GM23338 (cell line): Measurements from ENCODE around the gene HIVEP2. TPM values are rescaled to one million over a fixed set of nuclear protein-coding genes. Genes with fewer than 3 reads are reported as not detected.

Experiments
- ATAC-seq: fragments of 200-7000 bp; cut with Tn5 transposase; 3 replicates; pipeline ENCODE4 v1.9.1; 2020
- DNase-seq: peaks from one replicate; pipeline ENCODE4 v3.0.0-alpha.2; 2015; ENCODE audit warnings: low spot score
- H2AFZ ChIP-seq: fragments of 200-600 bp; sonication (generic); 2 replicates; pipeline ENCODE4 v1.8.0; 2016; ENCODE audit warnings: antibody characterized with exemption, mild to moderate bottlenecking, moderate library complexity
- H3F3A ChIP-seq: fragments of 200-600 bp; sonication (generic); replicated peaks from 2 replicates; pipeline ENCODE4 v1.8.0; 2017; ENCODE audit warnings: antibody characterized with exemption, mixed run types, low read depth
- H3K27ac ChIP-seq: fragments of 200-600 bp; sonication (generic); 2 replicates; pipeline ENCODE4 v1.6.1; 2016; ENCODE audit warnings: low read depth
- H3K27me3 ChIP-seq: fragments of 200-600 bp; sonication (generic); 2 replicates; pipeline ENCODE4 v1.8.0; 2016; ENCODE audit warnings: mild to moderate bottlenecking, mixed run types, moderate library complexity; ENCODE audit not compliant: insufficient read depth
- H3K36me3 ChIP-seq: fragments of 200-600 bp; sonication (generic); 2 replicates; pipeline ENCODE4 v1.8.0; 2016; ENCODE audit warnings: mild to moderate bottlenecking; ENCODE audit not compliant: insufficient read depth
- H3K4me1 ChIP-seq: fragments of 200-600 bp; sonication (generic); 2 replicates; pipeline ENCODE4 v1.8.0; 2016; ENCODE audit warnings: mild to moderate bottlenecking, moderate library complexity; ENCODE audit not compliant: insufficient read depth
- H3K4me2 ChIP-seq: fragments of 200-600 bp; sonication (generic); 2 replicates; pipeline ENCODE4 v1.7.1; 2017; ENCODE audit warnings: mixed run types
- H3K4me3 ChIP-seq: fragments of 200-600 bp; sonication (generic); 2 replicates; pipeline ENCODE4 v1.6.1; 2016; ENCODE audit warnings: mixed run types
- H3K79me2 ChIP-seq: fragments of 200-600 bp; sonication (generic); replicated peaks from 2 replicates; pipeline ENCODE4 v1.8.0; 2017; ENCODE audit warnings: mild to moderate bottlenecking; ENCODE audit not compliant: insufficient read depth
- H3K9me2 ChIP-seq: fragments of 200-600 bp; sonication (generic); 2 replicates; pipeline ENCODE4 v1.8.0; 2017; ENCODE audit not compliant: insufficient read depth
- H4K20me1 ChIP-seq: fragments of 200-600 bp; sonication (generic); replicated peaks from 2 replicates; pipeline ENCODE4 v1.8.0; 2017; ENCODE audit warnings: mild to moderate bottlenecking; ENCODE audit not compliant: insufficient read depth
- H3K27ac Mint-ChIP-seq: 2 replicates; pipeline ENCODE4 v1.8.0; 2020; ENCODE audit warnings: inconsistent platforms, mild to moderate bottlenecking, moderate library complexity, mixed read lengths
- H3K27me3 Mint-ChIP-seq: 3 replicates; pipeline ENCODE4 v1.8.0; 2022; ENCODE audit warnings: low read depth, mild to moderate bottlenecking, moderate library complexity, mixed read lengths, inconsistent platforms; ENCODE audit not compliant: insufficient read depth, poor library complexity
- H3K36me3 Mint-ChIP-seq: 3 replicates; pipeline ENCODE4 v1.8.0; 2021; ENCODE audit warnings: low read depth, mild to moderate bottlenecking, inconsistent platforms, moderate library complexity, mixed read lengths
- H3K4me1 Mint-ChIP-seq: 3 replicates; pipeline ENCODE4 v1.8.0; 2020; ENCODE audit warnings: mild to moderate bottlenecking, inconsistent platforms, mixed read lengths
- H3K4me3 Mint-ChIP-seq: 3 replicates; pipeline ENCODE4 v1.8.0; 2021; ENCODE audit warnings: moderate library complexity, mild to moderate bottlenecking, inconsistent platforms, mixed read lengths
- H3K9me3 Mint-ChIP-seq: 3 replicates; pipeline ENCODE4 v1.8.0; 2020; ENCODE audit warnings: moderate library complexity, mild to moderate bottlenecking, inconsistent platforms, mixed read lengths
- EZH2phosphoT487 ChIP-seq: fragments of 200-600 bp; sonication (generic); IDR thresholded peaks from one replicate; pipeline ENCODE4 v1.8.1; 2018; ENCODE audit warnings: antibody characterized with exemption; ENCODE audit not compliant: unreplicated experiment
- JUNB ChIP-seq: IDR thresholded peaks from one replicate; pipeline ENCODE4 v1.6.1; 2016; ENCODE audit warnings: antibody characterized with exemption; ENCODE audit not compliant: unreplicated experiment
- NANOG ChIP-seq: IDR thresholded peaks from 2 replicates; pipeline ENCODE4 v1.6.1; 2016; ENCODE audit warnings: antibody characterized with exemption, borderline replicate concordance
- POLR2AphosphoS5 ChIP-seq: IDR thresholded peaks from 2 replicates; pipeline ENCODE4 v1.6.1; 2016; ENCODE audit warnings: antibody characterized with exemption, low read depth
- STAT1 ChIP-seq: IDR thresholded peaks from one replicate; pipeline ENCODE4 v1.6.1; 2016; ENCODE audit warnings: antibody characterized with exemption; ENCODE audit not compliant: unreplicated experiment
- ZNF114 ChIP-seq: fragments of 250-450 bp; sonication (Bioruptor Pico); IDR thresholded peaks from 2 replicates; pipeline ENCODE4 v1.5.0; 2020; ENCODE audit warnings: mild to moderate bottlenecking, moderate library complexity
- ZNF331 ChIP-seq: fragments of 250-450 bp; sonication (Bioruptor Pico); IDR thresholded peaks from 2 replicates; pipeline ENCODE4 v1.5.0; 2020; ENCODE audit warnings: low read depth, mild to moderate bottlenecking, moderate library complexity
- polyA plus RNA-seq: library from polyadenylated mRNA; unstranded; fragments of >200 nt; fragmentation: Nextera tagmentation; extraction: Ambion mirVana; gene quantifications from 2 replicates; pipeline ENCODE4 v1.2.1, GENCODE V29; 2016
- total RNA-seq: library from RNA; depleted of rRNA; stranded (reverse); fragments of >200 nt; shearing (Covaris generic); gene quantifications from 2 replicates; pipeline ENCODE4 v1.2.3, GENCODE V29; 2014
- TF ChIP-seq, protein P1 (sequence below): IDR thresholded peaks from one replicate; pipeline ENCODE4 v1.6.1; 2018; ENCODE audit warnings: antibody characterized with exemption; ENCODE audit not compliant: unreplicated experiment
- TF ChIP-seq, protein P2 (sequence below): IDR thresholded peaks from 2 replicates; pipeline ENCODE4 v1.6.1; 2016; ENCODE audit warnings: antibody characterized with exemption
- TF ChIP-seq, protein P3 (sequence below): fragments of 250-450 bp; sonication (Bioruptor Pico); IDR thresholded peaks from 2 replicates; pipeline ENCODE4 v1.5.0; 2020; ENCODE audit warnings: mild to moderate bottlenecking, moderate library complexity

The HIVEP2 gene
- total and polyA plus RNA-seq, 2 experiments from 2014 or later: 1.5 to 7.4 TPM

DNA sequence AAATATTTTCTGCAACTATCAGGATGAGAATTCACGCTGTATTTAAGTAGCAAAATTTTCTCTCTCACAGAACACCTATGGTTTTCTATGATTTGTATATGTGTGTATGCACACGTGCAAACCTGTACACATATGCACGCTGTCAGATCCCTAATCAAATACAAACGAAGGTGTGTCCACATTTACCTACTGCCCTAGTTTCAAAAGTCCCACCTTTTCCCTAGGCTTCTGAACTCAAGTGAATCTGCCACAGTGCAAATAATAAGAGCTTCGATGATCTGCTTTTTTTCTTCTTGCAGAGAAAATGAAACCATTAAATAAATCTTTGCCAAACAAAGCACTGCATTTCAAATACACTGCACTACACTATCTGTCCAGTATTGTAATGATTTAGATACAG lies 6.5 kb downstream of the HIVEP2 start:
- Histone ChIP-seq H3K4me1 (peaks cover 6% of the 10 kb centered on the region), H3F3A (no peaks in the 10 kb centered on the region), H2AFZ (no peak overlapping the region), H4K20me1 (peaks cover 11% of the 10 kb centered on the region; the same call in 1 of the 2 replicates), H3K4me2 (no peak overlapping the region), H3K27ac (no peak overlapping the region), H3K27me3 (peaks cover 9% of the 10 kb centered on the region; the same call in 1 of the 2 replicates), H3K79me2 (peaks cover 84% of the 10 kb centered on the region), H3K9me2 (no peaks in the 10 kb centered on the region), H3K4me3 (no peak overlapping the region), H3K36me3 (no peaks in the 10 kb centered on the region)
- no peak for ATAC-seq
- no peak for DNase-seq
- peaks cover 30% of the 10 kb centered on the region for H3K4me1 Mint-ChIP-seq
- H3K9me3 Mint-ChIP-seq: no peaks in the 10 kb centered on the region
- TF ChIP-seq JUNB (no peak), NANOG (no peak), ZNF114 (no peak), EZH2phosphoT487 (no peak), ZNF331 (CRISPR knock-in tag) (no peak), POLR2AphosphoS5 (no peak), STAT1 (no peak)
- TF ChIP-seq, protein P1, sequence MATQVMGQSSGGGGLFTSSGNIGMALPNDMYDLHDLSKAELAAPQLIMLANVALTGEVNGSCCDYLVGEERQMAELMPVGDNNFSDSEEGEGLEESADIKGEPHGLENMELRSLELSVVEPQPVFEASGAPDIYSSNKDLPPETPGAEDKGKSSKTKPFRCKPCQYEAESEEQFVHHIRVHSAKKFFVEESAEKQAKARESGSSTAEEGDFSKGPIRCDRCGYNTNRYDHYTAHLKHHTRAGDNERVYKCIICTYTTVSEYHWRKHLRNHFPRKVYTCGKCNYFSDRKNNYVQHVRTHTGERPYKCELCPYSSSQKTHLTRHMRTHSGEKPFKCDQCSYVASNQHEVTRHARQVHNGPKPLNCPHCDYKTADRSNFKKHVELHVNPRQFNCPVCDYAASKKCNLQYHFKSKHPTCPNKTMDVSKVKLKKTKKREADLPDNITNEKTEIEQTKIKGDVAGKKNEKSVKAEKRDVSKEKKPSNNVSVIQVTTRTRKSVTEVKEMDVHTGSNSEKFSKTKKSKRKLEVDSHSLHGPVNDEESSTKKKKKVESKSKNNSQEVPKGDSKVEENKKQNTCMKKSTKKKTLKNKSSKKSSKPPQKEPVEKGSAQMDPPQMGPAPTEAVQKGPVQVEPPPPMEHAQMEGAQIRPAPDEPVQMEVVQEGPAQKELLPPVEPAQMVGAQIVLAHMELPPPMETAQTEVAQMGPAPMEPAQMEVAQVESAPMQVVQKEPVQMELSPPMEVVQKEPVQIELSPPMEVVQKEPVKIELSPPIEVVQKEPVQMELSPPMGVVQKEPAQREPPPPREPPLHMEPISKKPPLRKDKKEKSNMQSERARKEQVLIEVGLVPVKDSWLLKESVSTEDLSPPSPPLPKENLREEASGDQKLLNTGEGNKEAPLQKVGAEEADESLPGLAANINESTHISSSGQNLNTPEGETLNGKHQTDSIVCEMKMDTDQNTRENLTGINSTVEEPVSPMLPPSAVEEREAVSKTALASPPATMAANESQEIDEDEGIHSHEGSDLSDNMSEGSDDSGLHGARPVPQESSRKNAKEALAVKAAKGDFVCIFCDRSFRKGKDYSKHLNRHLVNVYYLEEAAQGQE: no peak
- TF ChIP-seq, protein P2, sequence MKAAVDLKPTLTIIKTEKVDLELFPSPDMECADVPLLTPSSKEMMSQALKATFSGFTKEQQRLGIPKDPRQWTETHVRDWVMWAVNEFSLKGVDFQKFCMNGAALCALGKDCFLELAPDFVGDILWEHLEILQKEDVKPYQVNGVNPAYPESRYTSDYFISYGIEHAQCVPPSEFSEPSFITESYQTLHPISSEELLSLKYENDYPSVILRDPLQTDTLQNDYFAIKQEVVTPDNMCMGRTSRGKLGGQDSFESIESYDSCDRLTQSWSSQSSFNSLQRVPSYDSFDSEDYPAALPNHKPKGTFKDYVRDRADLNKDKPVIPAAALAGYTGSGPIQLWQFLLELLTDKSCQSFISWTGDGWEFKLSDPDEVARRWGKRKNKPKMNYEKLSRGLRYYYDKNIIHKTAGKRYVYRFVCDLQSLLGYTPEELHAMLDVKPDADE: no peak
- TF ChIP-seq, protein P3, sequence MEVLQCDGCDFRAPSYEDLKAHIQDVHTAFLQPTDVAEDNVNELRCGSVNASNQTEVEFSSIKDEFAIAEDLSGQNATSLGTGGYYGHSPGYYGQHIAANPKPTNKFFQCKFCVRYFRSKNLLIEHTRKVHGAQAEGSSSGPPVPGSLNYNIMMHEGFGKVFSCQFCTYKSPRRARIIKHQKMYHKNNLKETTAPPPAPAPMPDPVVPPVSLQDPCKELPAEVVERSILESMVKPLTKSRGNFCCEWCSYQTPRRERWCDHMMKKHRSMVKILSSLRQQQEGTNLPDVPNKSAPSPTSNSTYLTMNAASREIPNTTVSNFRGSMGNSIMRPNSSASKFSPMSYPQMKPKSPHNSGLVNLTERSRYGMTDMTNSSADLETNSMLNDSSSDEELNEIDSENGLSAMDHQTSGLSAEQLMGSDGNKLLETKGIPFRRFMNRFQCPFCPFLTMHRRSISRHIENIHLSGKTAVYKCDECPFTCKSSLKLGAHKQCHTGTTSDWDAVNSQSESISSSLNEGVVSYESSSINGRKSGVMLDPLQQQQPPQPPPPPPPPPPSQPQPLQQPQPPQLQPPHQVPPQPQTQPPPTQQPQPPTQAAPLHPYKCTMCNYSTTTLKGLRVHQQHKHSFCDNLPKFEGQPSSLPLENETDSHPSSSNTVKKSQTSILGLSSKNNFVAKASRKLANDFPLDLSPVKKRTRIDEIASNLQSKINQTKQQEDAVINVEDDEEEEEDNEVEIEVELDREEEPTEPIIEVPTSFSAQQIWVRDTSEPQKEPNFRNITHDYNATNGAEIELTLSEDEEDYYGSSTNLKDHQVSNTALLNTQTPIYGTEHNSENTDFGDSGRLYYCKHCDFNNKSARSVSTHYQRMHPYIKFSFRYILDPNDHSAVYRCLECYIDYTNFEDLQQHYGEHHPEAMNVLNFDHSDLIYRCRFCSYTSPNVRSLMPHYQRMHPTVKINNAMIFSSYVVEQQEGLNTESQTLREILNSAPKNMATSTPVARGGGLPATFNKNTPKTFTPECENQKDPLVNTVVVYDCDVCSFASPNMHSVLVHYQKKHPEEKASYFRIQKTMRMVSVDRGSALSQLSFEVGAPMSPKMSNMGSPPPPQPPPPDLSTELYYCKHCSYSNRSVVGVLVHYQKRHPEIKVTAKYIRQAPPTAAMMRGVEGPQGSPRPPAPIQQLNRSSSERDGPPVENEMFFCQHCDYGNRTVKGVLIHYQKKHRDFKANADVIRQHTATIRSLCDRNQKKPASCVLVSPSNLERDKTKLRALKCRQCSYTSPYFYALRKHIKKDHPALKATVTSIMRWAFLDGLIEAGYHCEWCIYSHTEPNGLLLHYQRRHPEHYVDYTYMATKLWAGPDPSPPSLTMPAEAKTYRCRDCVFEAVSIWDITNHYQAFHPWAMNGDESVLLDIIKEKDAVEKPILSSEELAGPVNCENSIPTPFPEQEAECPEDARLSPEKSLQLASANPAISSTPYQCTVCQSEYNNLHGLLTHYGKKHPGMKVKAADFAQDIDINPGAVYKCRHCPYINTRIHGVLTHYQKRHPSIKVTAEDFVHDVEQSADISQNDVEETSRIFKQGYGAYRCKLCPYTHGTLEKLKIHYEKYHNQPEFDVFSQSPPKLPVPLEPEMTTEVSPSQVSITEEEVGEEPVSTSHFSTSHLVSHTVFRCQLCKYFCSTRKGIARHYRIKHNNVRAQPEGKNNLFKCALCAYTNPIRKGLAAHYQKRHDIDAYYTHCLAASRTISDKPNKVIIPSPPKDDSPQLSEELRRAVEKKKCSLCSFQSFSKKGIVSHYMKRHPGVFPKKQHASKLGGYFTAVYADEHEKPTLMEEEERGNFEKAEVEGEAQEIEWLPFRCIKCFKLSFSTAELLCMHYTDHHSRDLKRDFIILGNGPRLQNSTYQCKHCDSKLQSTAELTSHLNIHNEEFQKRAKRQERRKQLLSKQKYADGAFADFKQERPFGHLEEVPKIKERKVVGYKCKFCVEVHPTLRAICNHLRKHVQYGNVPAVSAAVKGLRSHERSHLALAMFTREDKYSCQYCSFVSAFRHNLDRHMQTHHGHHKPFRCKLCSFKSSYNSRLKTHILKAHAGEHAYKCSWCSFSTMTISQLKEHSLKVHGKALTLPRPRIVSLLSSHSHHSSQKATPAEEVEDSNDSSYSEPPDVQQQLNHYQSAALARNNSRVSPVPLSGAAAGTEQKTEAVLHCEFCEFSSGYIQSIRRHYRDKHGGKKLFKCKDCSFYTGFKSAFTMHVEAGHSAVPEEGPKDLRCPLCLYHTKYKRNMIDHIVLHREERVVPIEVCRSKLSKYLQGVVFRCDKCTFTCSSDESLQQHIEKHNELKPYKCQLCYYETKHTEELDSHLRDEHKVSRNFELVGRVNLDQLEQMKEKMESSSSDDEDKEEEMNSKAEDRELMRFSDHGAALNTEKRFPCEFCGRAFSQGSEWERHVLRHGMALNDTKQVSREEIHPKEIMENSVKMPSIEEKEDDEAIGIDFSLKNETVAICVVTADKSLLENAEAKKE: no peak
- no peak overlapping the region for H3K27ac Mint-ChIP-seq
- H3K27me3 Mint-ChIP-seq: peaks cover 2% of the 10 kb centered on the region
- H3K4me3 Mint-ChIP-seq: no peak overlapping the region
- H3K36me3 Mint-ChIP-seq: no peaks in the 10 kb centered on the region
